ENCODE data around the gene TBL1XR1. TPM values are rescaled to one million over a fixed set of nuclear protein-coding genes. Genes with fewer than 3 reads are reported as not detected.

TBL1XR1 gene
- total RNA-seq, 2 donors from 2014 or later = 119 to 162 TPM

DNA sequence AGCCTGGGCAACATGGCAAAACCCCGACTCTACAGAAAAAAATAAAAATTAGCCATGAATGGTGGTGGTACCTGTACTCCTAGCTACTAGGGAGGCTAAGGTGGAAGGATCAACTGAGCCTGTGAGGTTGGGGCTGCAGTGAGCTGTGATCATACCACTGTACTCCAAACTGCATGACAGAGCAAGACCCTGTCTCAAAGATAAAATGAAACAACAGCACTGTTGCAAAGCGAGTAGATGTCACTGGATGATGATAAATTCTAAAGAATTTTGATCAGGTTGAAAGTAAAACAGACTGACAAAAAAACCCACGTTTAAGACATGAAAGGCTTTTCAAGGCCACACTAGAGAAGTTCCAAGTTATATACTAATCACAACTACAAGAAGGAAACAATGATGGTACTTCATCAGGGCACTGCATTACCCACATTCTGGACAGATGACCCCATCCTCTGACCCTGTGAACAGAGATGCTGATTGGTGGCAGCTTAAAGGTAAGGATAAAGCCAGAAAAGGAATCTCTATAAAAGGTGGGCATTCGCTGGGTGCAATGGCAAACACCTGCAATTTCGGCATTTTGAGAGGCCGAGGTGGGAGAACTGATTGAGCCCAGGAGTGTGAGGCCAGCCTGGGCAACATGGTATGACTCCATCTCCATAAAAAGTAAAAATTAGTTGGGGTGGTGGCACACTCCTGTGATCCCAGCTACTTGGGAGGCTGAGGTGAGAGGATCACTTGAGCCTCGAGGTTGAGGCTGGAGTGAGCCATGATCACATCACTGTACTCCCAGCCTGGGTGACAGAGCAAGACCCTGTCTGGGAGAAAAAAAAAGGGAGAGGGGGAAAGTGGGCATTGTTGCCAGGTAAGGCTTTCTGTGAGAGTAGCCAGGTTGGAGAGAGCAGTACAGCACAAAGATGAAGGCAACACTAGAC is 59.2 kb downstream of the TBL1XR1 start:
- DNase-seq (ENCODE audit: low spot score) (no peak), ATAC-seq (no peak)
- Mint-ChIP-seq H3K9me3 (no peaks in the 10 kb centered on the region), H3K4me3 (peak overlapping the region; percentile 70), H3K27me3 (no peaks in the 10 kb centered on the region), H3K36me3 (no peaks in the 10 kb centered on the region), H3K27ac (peak overlapping the region; percentile 63 to 95), H3K4me1 (ENCODE audit: low read depth in 2 of 2) (peaks cover 53 to 61% of the 10 kb centered on the region in 2 donors)

DNA sequence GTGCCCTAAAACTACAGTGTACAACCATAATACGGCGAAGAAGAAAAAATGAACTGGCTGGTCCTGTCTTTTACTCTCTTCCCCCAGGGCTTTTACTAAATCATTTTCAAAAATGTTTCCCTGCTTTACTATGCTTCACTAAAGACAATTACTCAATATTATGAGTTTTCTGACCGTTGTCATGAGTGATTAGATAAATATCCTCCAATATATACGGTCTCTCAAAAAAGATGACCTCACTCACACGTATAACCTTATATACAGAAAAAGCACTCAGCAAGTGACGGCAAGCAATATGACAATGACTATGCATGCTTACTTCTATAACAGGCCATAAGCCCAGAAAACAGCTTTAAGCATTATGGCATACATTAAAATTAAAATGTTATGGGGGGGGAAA is 60.5 kb downstream of the TBL1XR1 start:
- H3K27me3 Mint-ChIP-seq = no peaks in the 10 kb centered on the region
- no peak overlapping the region for H3K4me3 Mint-ChIP-seq
- H3K4me1 Mint-ChIP-seq (ENCODE audit: low read depth in 2 of 2) = peaks cover 55 to 64% of the 10 kb centered on the region in 2 donors
- DNase-seq (ENCODE audit: low spot score) (no peak), ATAC-seq (no peak)
- peak overlapping the region in 1 of 2 donors; percentile 60 for H3K27ac Mint-ChIP-seq
- H3K9me3 Mint-ChIP-seq = no peaks in the 10 kb centered on the region
- no peaks in the 10 kb centered on the region for H3K36me3 Mint-ChIP-seq

DNA sequence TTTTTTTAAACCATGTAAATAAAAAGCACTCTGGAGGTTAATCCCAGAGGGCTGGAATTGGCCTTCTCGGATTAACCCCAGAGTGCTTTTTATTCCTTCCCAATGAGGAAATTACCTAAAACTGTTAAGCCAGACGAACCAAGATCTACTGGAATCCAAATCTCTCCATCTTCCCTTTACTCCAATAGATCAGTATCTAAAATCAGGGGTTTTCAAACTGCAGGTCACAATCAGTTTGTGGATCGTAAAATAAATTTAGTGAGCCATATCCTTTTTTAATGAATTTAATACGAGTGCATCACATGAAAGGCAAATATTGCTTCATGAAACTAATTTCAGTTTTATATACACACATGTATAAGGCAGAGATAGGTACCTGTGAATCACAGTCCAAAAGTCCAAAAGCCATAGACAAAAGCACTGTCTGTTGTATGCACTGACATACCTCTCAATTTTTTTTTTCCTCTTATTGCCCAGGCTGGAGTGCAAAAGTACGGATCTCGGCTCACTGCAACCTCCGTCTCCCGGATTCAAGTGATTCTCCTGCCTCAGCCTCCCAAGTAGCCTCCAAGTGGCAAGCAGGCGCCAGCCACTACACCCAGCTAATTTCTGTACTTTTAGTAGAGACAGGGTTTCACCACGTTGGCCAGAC is 61.3 kb downstream of the TBL1XR1 start:
- H3K9me3 Mint-ChIP-seq = no peaks in the 10 kb centered on the region
- no peak overlapping the region for H3K4me3 Mint-ChIP-seq
- DNase-seq (ENCODE audit: low spot score) = no peak
- no peak for ATAC-seq
- H3K36me3 Mint-ChIP-seq = no peaks in the 10 kb centered on the region
- peak overlapping the region in 1 of 2 donors; percentile 41 for H3K27ac Mint-ChIP-seq
- peaks cover 57 to 59% of the 10 kb centered on the region in 2 donors for H3K4me1 Mint-ChIP-seq (ENCODE audit: low read depth in 2 of 2)
- no peaks in the 10 kb centered on the region for H3K27me3 Mint-ChIP-seq

DNA sequence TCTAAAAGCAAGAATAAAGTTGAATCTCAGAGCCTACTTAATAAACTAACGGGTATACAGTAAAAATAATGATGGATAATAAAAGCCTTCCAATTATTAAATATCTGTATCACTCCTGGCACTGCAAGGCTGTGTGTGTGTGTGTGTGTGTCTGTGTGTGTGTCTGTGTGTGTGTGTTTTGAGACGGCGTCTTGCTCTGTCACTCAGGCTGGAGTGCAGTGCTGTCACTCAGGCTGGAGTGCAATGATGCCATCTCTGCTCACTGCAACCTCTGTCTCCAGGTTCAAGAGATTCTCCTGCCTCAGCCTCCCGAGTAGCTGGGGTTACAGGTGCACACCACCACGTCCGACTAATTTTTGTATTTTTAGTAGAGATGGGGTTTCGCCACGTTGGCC is 62.5 kb downstream of the TBL1XR1 start:
- Mint-ChIP-seq H3K4me1 (ENCODE audit: low read depth in 2 of 2) (peaks cover 60 to 63% of the 10 kb centered on the region in 2 donors), H3K27me3 (no peaks in the 10 kb centered on the region), H3K9me3 (no peaks in the 10 kb centered on the region), H3K4me3 (no peak overlapping the region), H3K36me3 (no peaks in the 10 kb centered on the region), H3K27ac (peak overlapping the region in 1 of 2 donors; percentile 12)
- ATAC-seq (no peak), DNase-seq (ENCODE audit: low spot score) (no peak)

DNA sequence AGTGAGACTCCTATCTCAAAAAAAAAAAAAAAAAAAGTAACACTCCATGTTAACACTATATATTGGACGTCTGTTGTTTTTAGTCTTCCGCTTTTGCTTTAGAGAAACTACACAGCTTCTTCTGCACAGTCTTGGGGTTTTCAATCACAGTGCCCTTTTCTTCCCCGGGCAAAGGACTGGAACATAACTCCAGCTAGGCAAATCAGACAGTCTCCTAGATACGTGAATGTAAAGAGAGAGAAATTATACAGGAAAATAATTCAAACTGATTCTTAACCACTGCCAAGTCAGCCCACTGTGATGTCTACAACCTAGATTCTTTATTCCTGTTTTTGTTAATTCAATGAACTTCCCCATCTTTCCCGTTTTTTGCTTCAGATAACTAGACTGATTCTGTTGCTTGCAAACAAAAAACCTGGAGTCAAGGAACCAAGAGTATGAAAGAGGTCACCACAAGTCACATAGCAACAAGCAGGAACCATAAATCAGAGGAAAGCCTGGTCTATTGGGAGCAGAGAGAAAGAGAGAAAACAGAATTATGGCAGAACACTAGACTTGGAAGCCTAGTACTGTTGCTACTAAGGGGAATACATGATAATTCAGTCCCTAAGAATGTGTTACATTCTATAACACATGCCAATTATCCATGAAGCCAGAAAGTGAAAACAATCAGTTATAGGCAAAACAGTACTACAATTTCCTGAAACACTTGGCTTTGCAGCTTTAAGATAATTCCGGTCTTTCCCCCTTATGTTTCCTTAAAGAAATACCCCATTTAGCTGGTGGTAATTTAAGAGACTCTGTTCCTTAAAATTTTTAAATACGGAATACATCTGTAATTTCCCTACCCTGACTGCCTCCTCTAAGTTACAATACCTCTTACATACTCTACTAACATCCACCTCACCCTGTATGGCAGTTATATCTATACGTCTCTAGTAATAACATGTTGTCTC is 63.1 kb downstream of the TBL1XR1 start:
- DNase-seq (ENCODE audit: low spot score) (no peak), ATAC-seq (no peak)
- Mint-ChIP-seq H3K4me1 (ENCODE audit: low read depth in 2 of 2) (peaks cover 54 to 58% of the 10 kb centered on the region in 2 donors), H3K27me3 (no peaks in the 10 kb centered on the region), H3K4me3 (no peak overlapping the region), H3K27ac (peak overlapping the region in 1 of 2 donors; percentile 12), H3K36me3 (no peaks in the 10 kb centered on the region), H3K9me3 (no peaks in the 10 kb centered on the region)

DNA sequence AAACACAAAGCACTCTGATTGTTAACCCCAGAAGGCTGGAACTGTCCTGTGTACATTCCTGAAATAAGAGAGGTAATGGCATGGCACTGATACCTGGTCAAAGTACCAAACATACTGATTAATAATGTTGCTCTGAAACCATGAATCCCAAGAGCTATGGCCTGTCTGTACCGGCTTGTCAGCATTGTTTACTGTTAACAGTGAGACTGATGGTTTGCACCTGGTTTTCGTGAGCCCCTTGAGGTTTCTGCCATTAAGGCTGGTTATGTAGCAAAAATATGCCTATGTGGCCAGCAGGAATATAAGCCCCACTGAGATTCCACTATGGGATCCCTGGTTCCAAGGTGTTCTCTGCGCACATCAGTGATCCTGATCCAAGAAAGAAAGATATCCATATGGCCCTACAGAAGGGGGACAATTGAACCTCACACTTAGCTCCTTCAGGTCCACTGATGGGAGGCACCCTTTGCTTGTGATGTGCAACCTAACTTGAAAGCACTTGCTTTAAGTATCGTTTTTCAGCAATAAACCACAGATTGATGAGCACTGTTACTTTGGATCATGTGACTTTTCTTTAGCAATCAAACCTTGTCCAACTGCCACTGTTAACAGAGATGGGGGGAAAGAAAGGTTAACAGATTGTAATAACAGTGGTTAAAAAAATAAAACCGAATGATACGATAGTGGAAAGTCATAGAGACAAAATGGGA is 65.2 kb downstream of the TBL1XR1 start:
- Mint-ChIP-seq H3K27ac (peak overlapping the region; percentile 14 to 20), H3K4me1 (ENCODE audit: low read depth in 2 of 2) (peaks cover 51 to 54% of the 10 kb centered on the region in 2 donors), H3K27me3 (no peaks in the 10 kb centered on the region), H3K4me3 (peak overlapping the region; percentile 26), H3K9me3 (no peaks in the 10 kb centered on the region), H3K36me3 (no peaks in the 10 kb centered on the region)
- ATAC-seq = no peak
- DNase-seq (ENCODE audit: low spot score) = no peak

DNA sequence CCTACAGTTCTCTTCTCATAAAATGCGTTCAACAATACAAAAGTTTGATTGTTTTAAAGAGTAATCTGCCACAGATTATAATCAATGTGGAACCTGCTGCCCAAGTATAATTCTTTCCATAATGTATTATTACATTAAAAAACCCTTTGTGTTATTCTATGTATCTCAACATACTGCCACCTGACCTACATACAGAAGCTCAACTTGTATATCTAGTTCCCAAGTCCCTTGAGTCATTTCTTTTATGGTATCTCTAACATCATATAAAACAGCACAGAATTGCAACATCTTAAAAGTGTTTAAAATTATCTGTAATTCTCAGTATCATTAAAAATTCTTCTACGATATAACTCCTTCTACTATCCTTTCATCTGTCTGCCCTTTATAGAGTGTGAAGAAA is 70.3 kb downstream of the TBL1XR1 start:
- peaks cover 51 to 60% of the 10 kb centered on the region in 2 donors for H3K4me1 Mint-ChIP-seq (ENCODE audit: low read depth in 2 of 2)
- ATAC-seq (no peak), DNase-seq (ENCODE audit: low spot score) (no peak)
- no peak overlapping the region for H3K4me3 Mint-ChIP-seq
- no peaks in the 10 kb centered on the region for H3K27me3 Mint-ChIP-seq
- H3K36me3 Mint-ChIP-seq = peaks cover 11% of the 10 kb centered on the region
- H3K27ac Mint-ChIP-seq = peak overlapping the region in 1 of 2 donors; percentile 62
- H3K9me3 Mint-ChIP-seq = no peaks in the 10 kb centered on the region

DNA sequence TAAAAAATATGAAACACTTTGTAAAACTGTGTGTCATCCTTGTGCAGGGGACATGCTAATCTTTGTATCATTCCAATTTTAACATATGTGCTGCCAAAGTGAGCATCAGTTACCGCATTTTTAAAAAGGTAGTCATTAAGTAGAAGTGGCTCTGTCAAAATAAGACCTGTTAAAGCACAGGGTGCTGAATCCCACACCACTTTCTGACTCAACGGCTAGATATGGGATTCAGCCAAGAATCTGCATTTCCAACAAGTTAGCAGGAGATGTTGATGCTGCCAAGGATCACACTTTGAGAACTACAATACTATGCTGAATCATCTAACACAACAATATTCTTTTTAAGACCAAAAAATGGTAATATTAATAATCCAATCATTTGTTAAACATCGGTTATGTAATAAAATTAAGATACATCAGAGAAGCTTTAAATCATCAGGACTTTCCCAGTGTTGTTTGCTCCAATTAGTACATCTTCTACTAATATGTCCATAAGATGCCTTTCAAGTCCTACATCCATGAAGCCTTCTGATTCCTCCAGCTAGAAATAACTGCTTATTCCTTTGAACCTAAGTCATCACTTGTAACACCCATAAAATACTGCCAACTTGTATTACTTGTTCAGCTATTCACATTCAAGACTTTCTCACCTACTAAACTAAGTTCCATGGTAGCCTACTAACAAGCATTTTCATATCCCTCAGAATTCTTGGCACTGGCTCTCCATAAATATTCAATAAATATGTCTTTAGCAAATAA is 71.1 kb downstream of the TBL1XR1 start:
- Mint-ChIP-seq H3K36me3 (peaks cover 11% of the 10 kb centered on the region), H3K4me1 (ENCODE audit: low read depth in 2 of 2) (peaks cover 51 to 63% of the 10 kb centered on the region in 2 donors), H3K9me3 (no peaks in the 10 kb centered on the region), H3K4me3 (no peak overlapping the region), H3K27me3 (no peaks in the 10 kb centered on the region), H3K27ac (peak overlapping the region in 1 of 2 donors; percentile 62)
- no peak for DNase-seq (ENCODE audit: low spot score)
- no peak for ATAC-seq

DNA sequence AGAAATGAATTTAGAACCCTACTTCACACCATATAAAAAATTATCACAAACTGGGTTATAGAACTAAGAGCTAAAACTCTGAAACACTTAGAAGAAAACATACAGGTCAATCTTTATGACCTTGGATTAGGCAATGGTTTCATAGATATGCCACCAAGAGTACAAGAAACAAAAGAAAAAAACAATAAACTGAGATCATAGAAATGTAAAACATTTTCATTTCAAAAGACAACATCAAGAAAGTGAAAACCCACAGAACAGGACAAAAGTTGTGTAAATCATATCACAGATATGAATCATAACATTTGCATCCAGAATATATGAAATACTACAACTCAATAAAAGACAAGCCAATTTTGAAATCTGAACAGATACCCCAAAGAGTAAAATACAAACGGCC is 72.4 kb downstream of the TBL1XR1 start:
- no peak for DNase-seq (ENCODE audit: low spot score)
- Mint-ChIP-seq H3K27ac (peak overlapping the region; percentile 1 to 5), H3K27me3 (no peaks in the 10 kb centered on the region), H3K36me3 (peaks cover 11% of the 10 kb centered on the region), H3K4me3 (peak overlapping the region; percentile 10), H3K9me3 (no peaks in the 10 kb centered on the region), H3K4me1 (ENCODE audit: low read depth in 2 of 2) (peaks cover 53 to 68% of the 10 kb centered on the region in 2 donors)
- no peak for ATAC-seq

DNA sequence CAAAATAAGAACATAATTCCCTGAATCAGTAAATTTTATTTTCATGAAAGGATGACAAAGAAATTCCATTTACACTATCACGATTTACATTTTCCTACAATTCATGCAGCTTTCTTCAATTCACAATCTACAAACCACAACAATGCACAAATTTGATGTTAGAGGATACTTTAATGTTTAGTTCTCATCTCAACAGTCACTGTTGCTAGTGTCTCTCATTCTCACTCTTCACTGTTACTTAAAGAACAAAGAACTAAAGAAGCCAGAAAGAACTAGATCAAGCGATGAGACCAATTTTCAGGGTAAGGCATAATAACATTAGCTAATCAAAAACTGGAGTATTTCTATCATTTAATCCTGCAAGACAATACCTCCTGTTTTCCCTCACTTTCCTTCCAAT is 73.5 kb downstream of the TBL1XR1 start:
- Mint-ChIP-seq H3K9me3 (no peaks in the 10 kb centered on the region), H3K4me3 (no peak overlapping the region), H3K27me3 (no peaks in the 10 kb centered on the region), H3K27ac (peak overlapping the region in 1 of 2 donors; percentile 5), H3K4me1 (ENCODE audit: low read depth in 2 of 2) (peaks cover 57 to 69% of the 10 kb centered on the region in 2 donors), H3K36me3 (peaks cover 11% of the 10 kb centered on the region)
- ATAC-seq = no peak
- no peak for DNase-seq (ENCODE audit: low spot score)

DNA sequence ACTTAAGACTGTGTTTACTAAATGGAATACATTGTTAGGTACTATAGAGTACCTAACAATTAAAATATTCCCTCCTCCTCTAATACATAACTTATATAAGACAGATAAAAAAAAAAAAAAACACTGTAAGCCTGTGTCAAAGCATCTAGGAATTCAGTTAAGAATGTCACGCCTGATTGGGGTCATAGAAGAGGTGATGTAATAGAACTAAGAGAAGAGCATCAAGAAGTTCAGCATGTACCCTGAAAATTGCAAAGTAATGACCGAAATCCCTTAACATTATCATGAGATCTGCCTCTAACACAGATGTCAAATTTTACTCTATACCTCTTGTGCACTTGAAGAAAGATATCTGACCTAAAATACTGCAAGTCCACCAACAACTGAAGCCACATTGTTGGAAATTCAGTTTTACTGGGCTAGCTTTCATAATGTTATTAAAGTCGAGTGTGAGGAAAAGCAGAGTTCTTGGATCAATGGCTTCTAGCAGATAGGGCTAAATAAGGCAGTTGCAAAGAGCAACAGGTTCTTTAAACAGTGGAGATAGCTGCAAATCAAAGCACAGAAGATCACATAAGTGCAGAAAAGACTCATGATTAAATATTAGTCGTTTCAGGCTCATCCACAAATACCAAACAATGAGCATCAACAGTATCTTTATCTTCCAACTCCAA is 75.0 kb downstream of the TBL1XR1 start:
- peaks cover 55 to 71% of the 10 kb centered on the region in 2 donors for H3K4me1 Mint-ChIP-seq (ENCODE audit: low read depth in 2 of 2)
- H3K4me3 Mint-ChIP-seq = no peak overlapping the region
- no peaks in the 10 kb centered on the region for H3K9me3 Mint-ChIP-seq
- no peak overlapping the region for H3K27ac Mint-ChIP-seq
- ATAC-seq = no peak
- peaks cover 11% of the 10 kb centered on the region for H3K36me3 Mint-ChIP-seq
- no peaks in the 10 kb centered on the region for H3K27me3 Mint-ChIP-seq
- DNase-seq (ENCODE audit: low spot score) = no peak

DNA sequence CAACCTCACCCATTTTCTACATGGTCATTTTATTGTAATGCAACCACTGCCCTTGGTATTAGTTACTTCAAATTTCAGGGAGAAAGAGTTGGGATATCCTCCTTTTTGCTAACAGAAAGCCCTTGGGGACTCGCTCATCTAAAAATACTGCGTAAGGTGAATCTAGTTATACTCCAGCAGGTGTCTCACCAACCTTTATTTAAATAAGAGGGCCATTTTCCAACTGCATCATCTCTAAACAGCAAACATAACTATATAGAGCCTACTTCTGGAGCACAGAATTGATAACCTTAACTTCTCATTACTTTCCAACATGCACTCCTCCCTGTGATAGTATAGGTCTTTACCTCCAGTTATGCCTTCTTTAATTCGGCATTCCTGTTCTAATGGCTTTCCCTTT is 77.5 kb downstream of the TBL1XR1 start:
- no peak for DNase-seq (ENCODE audit: low spot score)
- no peak for ATAC-seq
- Mint-ChIP-seq H3K4me3 (no peak overlapping the region), H3K36me3 (peaks cover 11% of the 10 kb centered on the region), H3K4me1 (ENCODE audit: low read depth in 2 of 2) (peaks cover 50 to 72% of the 10 kb centered on the region in 2 donors), H3K9me3 (no peaks in the 10 kb centered on the region), H3K27ac (no peak overlapping the region), H3K27me3 (no peaks in the 10 kb centered on the region)

Data from natural killer cell treated with Interleukin-12 subunit alpha and Interleukin-12 subunit beta and Interleukin-15 and Interleukin-18, amount 100 ng/mL, for 72 hours (primary cell).